Midbrain (tissue), 1 donor: Measurements from ENCODE around the gene RELL2.

Source experiments
- DNase-seq: peaks from one replicate; lab custom pipeline; 2025; lab: John Stamatoyannopoulos, UW

RELL2 gene

DNA sequence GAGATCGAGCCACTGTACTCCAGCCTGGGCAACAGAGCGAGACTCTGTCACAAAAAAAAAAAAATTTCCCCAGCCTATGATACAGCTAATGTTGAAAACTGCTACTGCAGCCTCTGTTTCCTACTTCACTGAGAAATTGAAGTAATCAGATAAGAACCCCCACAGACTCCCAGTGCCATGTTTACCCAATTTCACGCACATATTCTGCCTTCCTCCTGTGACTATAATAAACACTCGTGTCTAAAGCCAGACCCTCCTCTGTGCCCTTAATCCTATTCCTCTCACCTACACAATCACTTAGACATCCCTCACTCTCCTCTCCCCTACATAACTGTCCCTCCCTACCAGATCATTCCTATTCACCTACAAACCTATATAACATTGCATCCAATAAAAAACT is 38.9 kb downstream of the RELL2 start:
- DNase-seq, result no peak

DNA sequence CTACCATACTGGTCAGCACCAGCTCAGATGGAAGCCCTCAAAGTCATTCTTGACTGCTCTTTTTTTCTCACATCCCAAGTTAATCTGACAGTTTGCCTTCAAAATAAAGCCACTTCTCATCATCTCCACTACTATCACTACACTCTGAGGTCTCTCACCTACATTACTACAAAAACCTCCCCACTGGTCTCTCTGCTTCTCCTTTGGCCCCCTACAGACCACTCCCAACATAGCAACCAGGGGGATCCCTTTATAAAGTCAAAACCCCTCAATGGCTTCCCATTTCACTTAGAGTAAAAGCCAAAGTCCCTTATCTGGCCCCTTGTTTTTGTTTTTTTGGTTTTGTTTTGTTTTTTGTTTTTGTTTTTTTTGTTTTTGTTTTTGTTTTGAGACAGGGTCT is 40.6 kb downstream of the RELL2 start:
- no peak for DNase-seq

DNA sequence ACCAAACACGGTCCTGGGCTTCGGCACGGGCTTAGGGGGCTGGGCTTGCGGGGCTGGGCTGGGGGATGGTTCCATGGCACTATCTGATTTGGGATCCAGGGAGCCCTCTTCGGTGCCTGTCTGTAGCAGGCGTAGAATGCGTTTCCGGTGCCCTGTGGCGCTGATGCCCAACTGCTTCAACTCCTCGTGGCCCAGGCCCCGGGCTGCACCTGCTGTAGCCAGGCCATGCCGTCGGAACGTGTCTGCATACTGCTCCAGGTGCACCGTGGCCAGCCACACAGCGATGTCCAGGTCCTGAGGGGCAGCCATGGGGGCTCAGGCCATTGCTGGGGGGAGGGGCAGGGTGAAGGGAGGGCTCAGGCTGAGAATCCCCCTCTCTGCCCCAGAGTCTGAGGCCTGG is 43.4 kb downstream of the RELL2 start:
- no peak for DNase-seq

DNA sequence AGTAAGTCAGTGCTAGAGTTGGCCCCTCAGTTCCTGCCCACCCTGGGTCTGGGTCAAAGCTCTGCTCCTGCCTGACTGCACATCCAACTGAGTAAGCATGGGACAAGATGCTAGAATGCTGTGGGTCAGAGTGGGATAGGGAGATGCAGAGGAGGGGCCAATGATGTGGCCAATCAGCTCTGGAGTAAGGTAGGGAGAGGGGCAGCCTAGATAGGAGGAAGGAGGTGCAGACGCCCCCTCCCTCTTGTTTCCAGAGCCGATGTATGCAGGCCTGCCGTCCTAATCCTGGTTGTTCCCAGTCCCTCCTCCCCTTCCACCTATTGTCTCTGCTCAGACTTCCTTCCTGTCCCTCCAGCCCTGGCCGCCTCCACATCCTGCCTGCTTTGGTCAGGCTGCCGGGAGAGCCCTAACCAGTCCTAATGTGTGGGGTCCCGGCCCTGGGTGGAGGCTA is 44.0 kb downstream of the RELL2 start:
- DNase-seq, result no peak

DNA sequence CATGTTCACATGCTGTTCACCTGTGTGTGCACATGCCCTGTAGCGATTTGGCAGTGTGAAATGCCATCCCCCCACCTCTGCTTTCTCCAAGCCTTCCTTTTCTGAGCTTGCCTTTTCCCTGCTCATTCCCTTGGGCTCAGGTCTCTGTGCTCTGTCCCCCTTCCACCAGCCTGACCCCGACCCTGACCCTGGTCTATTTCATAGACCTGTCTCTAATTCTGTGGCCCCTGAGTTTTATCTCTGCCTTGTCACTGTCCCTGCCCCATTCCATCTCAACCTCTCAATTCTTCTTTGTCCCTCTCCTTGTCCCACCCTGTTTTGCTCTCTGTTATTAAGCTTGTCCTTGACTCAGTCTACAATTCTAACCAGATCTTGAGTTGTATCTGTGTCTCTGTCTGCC is 44.5 kb downstream of the RELL2 start:
- no peak for DNase-seq

DNA sequence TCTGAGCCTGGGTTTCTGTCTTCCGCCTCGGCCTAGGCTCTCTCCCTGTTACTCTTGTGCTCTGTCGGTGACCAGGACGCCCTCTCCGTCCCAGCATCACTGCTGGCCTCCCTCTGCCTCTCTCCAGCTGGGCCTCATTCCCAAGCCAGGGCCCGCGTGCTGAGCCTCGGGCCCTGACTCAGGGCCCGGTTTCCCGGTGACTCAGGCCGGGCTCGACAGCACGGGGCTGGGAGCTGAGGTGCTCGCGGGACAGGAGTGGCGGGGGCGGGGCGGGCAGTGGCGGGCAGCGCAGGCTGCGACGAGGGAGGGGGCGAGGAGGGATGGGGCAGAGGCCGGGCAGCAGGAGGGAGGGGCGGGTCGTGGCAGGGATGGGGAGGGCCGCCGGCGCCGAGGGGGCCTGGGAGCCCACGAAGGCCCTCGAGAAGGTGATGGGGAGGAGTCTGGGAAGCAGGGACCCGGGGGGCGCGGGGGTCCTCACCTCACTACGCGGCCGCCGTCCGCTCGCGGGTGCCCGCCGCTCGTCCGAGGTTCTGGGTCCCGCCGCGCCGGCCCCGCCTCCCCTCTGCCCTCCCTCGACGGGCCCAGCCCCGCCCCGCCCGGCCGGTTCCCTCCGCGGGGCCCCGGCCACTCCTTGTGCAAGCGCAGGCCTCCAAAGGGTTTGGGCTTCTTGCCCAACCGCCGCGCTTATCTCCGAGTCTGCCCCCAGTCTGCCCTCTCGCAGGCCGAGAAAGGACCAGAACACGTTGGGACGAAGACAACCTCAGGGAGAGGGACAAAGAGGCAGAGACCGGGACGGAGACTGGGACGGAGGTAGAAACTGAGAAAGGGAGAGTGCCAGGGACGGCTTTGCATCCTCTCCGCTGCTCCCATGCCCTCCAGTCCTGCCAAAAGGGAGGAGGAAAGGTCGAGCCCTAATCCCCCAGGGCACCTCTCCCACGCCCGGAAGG is 45.2 kb downstream of the RELL2 start, which contains the start of gene ARAP3:
TSS of gene ARAP3 (minus strand) at position 536 of the 947 bp plus-strand sequence. CDS start 1,744 bp downstream, outside the sequence.
- peak; percentile 12 for DNase-seq

DNA sequence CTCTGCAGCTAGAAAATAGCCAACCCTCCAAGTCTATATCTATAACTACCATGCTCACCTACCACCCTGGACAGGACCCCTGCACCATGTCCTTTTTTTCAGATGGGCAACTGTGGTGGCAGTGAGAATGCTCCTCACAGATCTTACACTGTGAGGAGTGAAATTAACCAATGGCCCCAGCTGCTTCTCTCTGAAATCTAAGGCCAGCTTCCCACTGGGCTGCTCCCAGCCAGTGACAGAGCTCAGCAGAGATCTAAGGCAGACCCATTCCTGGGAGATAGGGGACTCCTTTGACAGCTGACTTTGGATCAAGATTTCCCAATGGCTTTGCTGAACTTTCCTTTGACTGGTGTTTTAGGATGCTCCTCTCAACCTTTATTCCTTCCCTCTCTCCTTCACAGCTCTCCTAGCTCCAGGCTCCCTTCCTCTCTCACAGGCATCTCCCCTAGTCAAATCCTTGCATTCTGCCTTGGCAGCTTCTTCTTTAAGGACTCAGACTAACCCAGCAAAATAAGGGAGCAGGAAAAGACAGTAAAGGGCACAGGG is 46.9 kb downstream of the RELL2 start:
- no peak for DNase-seq

DNA sequence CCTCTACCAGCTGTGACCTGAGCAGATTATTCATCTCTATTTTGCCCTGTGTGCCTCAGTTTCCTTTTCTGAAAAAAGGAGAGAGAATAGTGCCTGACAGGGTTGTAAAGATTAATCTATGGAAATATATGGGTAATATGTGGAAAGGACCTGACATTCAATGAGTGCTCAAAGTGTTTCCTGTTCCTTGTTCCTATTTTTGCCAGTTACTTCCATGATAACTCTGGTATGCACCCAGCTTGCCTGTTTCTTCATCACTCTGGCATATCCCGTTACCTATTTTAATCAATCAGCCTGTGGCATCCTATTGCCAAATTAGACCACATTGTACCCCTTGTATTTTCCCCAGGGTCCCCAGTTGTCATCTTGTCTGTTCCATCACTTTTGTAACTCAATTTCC is 48.8 kb downstream of the RELL2 start:
- DNase-seq, result no peak

DNA sequence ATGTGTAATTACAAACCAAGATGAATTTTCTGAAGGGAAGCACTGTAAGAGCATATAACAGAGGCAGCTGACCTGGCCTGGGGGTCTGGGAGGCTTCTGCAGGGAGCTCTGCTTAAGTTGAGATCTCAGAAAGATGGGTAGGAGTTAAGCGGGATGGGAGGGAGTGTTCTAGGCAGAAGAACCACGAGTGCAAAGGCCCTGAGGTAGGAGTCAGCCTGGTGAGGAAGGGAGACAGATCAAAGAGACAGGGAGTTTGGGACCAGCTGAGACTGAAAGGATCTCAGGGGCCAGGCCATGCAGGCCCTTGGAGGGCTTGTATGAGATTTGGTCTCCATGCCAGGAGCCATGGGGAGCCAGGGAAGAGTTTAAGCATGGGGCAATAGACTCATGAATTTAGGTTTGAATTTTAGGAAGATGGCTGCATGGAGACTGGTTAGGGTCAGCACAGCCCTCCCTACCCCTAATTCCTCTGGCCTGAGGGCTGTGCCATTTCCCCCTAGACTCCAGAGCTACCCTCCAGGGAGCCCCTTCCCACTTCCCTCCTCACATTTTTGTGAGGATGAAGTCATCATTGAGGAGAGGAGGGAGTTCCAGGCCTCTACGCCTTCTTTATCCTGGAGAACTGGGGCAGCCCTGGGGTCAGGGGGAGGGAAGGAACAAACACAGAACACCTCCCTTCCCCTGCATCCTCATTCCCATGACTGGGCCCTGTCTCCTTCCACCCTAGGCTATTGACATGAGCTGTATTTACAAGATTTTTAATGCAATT is 50.0 kb downstream of the RELL2 start:
- DNase-seq, result no peak
